Gastroesophageal sphincter (tissue), 4 donors: Measurements from ENCODE around the gene THRB. TPM values are rescaled to one million over a fixed set of nuclear protein-coding genes. Genes with fewer than 3 reads are reported as not detected.

Experiments used
- ATAC-seq: fragments of 150-250 bp; one replicate; pipeline ENCODE4 v1.9.1; 2016; ENCODE audit warnings: mild to moderate bottlenecking, moderate library complexity
- H3K27ac ChIP-seq, 4 donors: fragments of 200-600 bp; sonication (generic) in 3 of 4; 1 replicate in 3 of 4; 2 replicates in 1 of 4; pipeline ENCODE4 v1.5.1; 2016 to 2019
- H3K27me3 ChIP-seq: fragments of 200-600 bp; sonication (generic); one replicate; pipeline ENCODE4 v1.5.1; 2019
- H3K36me3 ChIP-seq, 2 donors: fragments of 200-600 bp; sonication (generic); one replicate each; pipeline ENCODE4 v1.5.1; 2019; ENCODE audit warnings: control low read depth in 1 of 2
- H3K4me1 ChIP-seq, 3 donors: fragments of 200-600 bp; sonication (generic); 1 replicate in 2 of 3; 2 replicates in 1 of 3; pipeline ENCODE4 v1.5.1; 2016 to 2019; ENCODE audit warnings: control low read depth in 2 of 3
- H3K4me3 ChIP-seq, 2 donors: fragments of 200-600 bp; sonication (generic); one replicate each; pipeline ENCODE4 v1.5.1; 2019; ENCODE audit warnings: mild to moderate bottlenecking in 1 of 2, moderate library complexity in 1 of 2
- H3K9me3 ChIP-seq, 3 donors: fragments of 200-600 bp; sonication (generic); one replicate each; pipeline ENCODE4 v1.5.1; 2017 to 2019; ENCODE audit warnings: control low read depth in 2 of 3
- CTCF ChIP-seq, 4 experiments: fragments of 200-600 bp in 2 of 4; fragments of 450-650 bp in 2 of 4; sonication (generic) in 1 of 4; IDR thresholded peaks; one replicate each; pipeline ENCODE4 v1.5.1; 2017 to 2019; ENCODE audit warnings: antibody characterized with exemption in 4 of 4, mild to moderate bottlenecking in 2 of 4, moderate library complexity in 2 of 4
- EP300 ChIP-seq: sonication (generic); formaldehyde crosslinking; IDR thresholded peaks from one replicate; pipeline ENCODE4 v1.6.1; 2017; ENCODE audit warnings: antibody characterized with exemption, mild to moderate bottlenecking
- POLR2A ChIP-seq, 2 donors: fragments of 450-650 bp; IDR thresholded peaks; one replicate each; pipeline ENCODE4 v1.6.1; 2017; ENCODE audit warnings: antibody characterized with exemption in 2 of 2, mild to moderate bottlenecking in 2 of 2, moderate library complexity in 1 of 2
- POLR2AphosphoS5 ChIP-seq: sonication (generic); formaldehyde crosslinking; IDR thresholded peaks from one replicate; pipeline ENCODE4 v1.6.1; 2017; ENCODE audit warnings: antibody characterized with exemption
- WGBS, 2 donors: methylation state at CpG; one replicate each; pipeline ENCODE4 v1.1.5; 2018; ENCODE audit warnings: low coverage in 1 of 2; 5-methylcytosine and 5-hydroxymethylcytosine counted together
- total RNA-seq, 4 donors: library from RNA; depleted of rRNA; stranded (reverse); fragments of >200 nt; gene quantifications; one replicate each; pipeline ENCODE4 v1.1.0, GENCODE V29; 2016

Gene THRB
- total RNA-seq, 4 donors from 2014 or later = 42.5 to 61.9 (median 55.8) TPM

DNA sequence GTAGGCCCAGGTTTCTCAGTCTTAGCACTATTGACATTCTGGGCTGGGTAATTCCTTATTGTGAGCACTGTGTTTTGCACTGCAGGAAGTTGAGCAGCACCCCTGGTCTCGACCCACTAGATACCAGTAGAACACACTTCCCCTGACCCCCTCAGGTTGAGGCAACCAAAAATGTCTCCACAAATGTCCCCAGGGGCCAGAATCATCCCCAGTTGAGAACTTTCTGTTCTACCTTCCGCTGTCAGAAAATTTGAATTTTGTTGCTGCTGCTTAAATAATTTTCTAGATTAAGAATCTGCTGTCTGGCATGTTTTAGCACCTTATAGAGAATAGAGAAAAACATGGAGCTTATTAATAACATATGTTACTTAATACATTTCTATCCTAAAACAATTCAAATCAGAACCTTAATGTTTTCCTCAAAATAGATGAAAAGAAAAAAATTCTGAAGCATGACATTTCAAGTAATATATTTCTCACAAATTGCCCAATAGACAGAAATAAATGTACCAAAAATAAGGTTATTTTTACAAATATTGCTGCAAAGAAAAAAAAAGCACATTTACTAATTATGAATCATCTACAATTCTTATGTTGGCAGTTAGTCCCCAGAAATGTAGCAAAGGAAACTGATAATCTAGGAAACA is 13.2 kb upstream of the THRB start:
- peaks cover 0 to 14% (median 0%) of the 10 kb centered on the region in 3 donors for H3K4me1 ChIP-seq
- TF ChIP-seq CTCF (IDR thresholded peaks at IDR 0.05) (no peak), POLR2AphosphoS5 (no peak), EP300 (no peak), POLR2A (IDR thresholded peaks at IDR 0.05) (no peak)
- 73 to 100% methylated on average over 1 to 2 of the region's 2 CpGs for WGBS, 2 donors
- no peak overlapping the region for H3K27ac ChIP-seq
- no peak overlapping the region for H3K4me3 ChIP-seq
- H3K9me3 ChIP-seq = no peaks in the 10 kb centered on the region
- no peaks in the 10 kb centered on the region for H3K27me3 ChIP-seq
- no peaks in the 10 kb centered on the region for H3K36me3 ChIP-seq
- no peak for ATAC-seq

GRCh38 chr3:24506966-24507775 is 12.5 kb upstream of the THRB start:
- H3K27ac ChIP-seq = no peak overlapping the region

GRCh38 chr3:24505691-24506550 is 11.3 kb upstream of the THRB start:
- Histone ChIP-seq H3K4me3 (no peak overlapping the region), H3K27ac (no peak overlapping the region), H3K36me3 (no peaks in the 10 kb centered on the region), H3K27me3 (no peaks in the 10 kb centered on the region), H3K4me1 (peaks cover 0 to 14% (median 0%) of the 10 kb centered on the region in 3 donors), H3K9me3 (no peaks in the 10 kb centered on the region)
- ATAC-seq = no peak
- no peak for TF ChIP-seq POLR2AphosphoS5
- no peak for TF ChIP-seq POLR2A (IDR thresholded peaks at IDR 0.05)
- no peak for TF ChIP-seq EP300
- no peak for TF ChIP-seq CTCF (IDR thresholded peaks at IDR 0.05)
- WGBS, 2 donors = 71 to 100% methylated on average over 1 to 7 of the region's 7 CpGs

More at GRCh38 chr3:24506966-24507775, 12.5 kb upstream of the THRB start:
- H3K36me3 ChIP-seq = no peaks in the 10 kb centered on the region
- WGBS, 2 donors = 64 to 79% methylated on average over 3 of the region's 3 CpGs
- H3K4me1 ChIP-seq = peaks cover 0 to 14% (median 0%) of the 10 kb centered on the region in 3 donors
- TF ChIP-seq POLR2AphosphoS5 (no peak), POLR2A (IDR thresholded peaks at IDR 0.05) (no peak), EP300 (no peak), CTCF (IDR thresholded peaks at IDR 0.05) (no peak)
- H3K4me3 ChIP-seq = no peak overlapping the region
- no peak for ATAC-seq
- no peaks in the 10 kb centered on the region for H3K27me3 ChIP-seq
- H3K9me3 ChIP-seq = no peaks in the 10 kb centered on the region

DNA sequence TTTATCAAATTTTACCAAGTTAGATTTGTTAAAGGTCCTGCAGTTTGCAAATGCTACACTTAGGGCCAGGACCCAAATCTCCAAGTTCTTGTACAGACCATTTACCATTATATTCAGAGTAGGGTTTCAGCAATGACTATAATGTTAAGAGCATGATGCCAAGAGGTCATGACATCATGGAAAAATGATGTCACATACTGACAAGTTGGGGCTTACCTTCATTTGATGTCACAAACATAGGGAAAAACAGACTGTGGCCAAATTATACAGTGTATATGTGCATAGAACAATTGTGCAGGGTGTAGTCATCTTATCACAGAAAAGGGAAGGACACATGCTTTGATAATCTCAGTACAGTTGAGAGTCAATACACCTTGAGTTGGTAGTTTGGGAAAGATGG is 10.1 kb upstream of the THRB start:
- no peak for ATAC-seq

More for the DNA sequence above, 10.1 kb upstream of the THRB start:
- H3K4me3 ChIP-seq = no peak overlapping the region
- H3K9me3 ChIP-seq = no peaks in the 10 kb centered on the region
- TF ChIP-seq CTCF (IDR thresholded peaks at IDR 0.05) (no peak), EP300 (no peak), POLR2A (IDR thresholded peaks at IDR 0.05) (no peak), POLR2AphosphoS5 (no peak)
- H3K27ac ChIP-seq = no peak overlapping the region
- H3K36me3 ChIP-seq = no peaks in the 10 kb centered on the region
- H3K27me3 ChIP-seq = no peaks in the 10 kb centered on the region
- peaks cover 0 to 14% (median 0%) of the 10 kb centered on the region in 3 donors for H3K4me1 ChIP-seq
